Hematopoietic multipotent progenitor cell (in vitro differentiated cells): ENCODE results near the gene CALML3. TPM values are rescaled to one million over a fixed set of nuclear protein-coding genes. Genes with fewer than 3 reads are reported as not detected.

Source experiments
- DNase-seq, 3 donors: peaks; one replicate each; pipeline ENCODE4 v3.0.0-alpha.2; 2011 to 2015; ENCODE audit warnings: low read depth in 2 of 3, low spot score in 2 of 3
- total RNA-seq: library from RNA; depleted of rRNA; stranded (reverse); fragments of >200 nt; gene quantifications from one replicate; pipeline ENCODE4 v1.2.3, GENCODE V29; 2012

CALML3 gene
- total RNA-seq, 1 donor, result not detected

DNA sequence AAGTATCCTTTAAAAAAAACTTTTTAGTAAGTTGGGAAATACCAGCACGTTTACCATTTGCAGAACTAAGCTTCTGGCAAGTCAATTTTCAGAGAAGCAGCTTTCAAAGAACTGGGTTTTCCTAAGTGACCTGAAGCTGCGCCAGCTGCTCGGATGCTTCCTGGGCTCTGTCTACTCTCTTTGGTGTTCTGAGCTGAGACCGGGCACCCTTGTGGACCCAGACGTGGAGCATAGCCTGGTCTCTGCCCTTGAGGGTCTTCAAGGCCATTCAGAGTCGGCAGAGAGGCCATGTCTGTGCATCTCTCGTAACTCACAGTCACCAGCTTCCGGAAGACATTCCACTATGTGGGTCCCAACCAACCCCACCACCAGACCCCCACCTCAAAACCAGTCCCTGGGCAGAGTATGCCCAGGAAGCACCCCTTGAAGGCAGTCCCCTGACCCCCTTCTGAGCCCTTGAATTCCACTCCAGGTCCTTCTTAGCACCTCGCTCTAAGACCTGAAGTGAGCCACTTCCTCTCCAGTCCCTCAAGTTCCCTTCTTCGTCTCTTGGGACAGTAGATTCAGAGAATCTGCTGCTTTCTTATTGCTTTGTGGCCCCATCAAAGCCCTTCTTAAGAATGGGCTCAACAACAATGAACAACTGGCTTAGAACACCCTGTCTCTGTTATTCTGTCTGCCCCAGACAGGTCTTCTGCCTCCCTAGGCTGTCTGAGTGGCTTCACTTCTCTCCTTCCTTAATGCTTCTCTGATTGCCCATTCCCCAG, 33.9 kb upstream of the CALML3 start:
- DNase-seq, result no peak

DNA sequence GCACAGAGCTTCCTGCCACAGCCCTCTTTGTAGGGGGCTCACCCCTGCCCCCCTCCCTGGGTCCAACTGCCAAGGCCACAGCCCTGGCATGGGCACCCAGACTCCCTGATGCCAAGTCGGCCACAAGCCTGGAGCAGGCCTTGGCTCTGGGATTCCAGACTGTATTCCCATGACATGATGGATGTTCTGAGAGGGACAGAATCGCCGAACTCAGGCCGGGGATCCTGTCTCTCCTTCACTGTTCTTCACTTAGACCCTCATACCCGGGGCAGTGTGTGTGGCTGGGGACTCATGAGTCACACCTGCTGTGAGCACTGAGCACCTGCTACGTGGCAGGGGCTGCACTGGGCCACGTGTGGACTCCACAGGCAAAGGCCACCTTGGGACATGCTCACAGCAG, 33.3 kb upstream of the CALML3 start:
- no peak for DNase-seq

GRCh38 chr10:5492322-5492855, 32.4 kb upstream of the CALML3 start:
- no peak for DNase-seq

DNA sequence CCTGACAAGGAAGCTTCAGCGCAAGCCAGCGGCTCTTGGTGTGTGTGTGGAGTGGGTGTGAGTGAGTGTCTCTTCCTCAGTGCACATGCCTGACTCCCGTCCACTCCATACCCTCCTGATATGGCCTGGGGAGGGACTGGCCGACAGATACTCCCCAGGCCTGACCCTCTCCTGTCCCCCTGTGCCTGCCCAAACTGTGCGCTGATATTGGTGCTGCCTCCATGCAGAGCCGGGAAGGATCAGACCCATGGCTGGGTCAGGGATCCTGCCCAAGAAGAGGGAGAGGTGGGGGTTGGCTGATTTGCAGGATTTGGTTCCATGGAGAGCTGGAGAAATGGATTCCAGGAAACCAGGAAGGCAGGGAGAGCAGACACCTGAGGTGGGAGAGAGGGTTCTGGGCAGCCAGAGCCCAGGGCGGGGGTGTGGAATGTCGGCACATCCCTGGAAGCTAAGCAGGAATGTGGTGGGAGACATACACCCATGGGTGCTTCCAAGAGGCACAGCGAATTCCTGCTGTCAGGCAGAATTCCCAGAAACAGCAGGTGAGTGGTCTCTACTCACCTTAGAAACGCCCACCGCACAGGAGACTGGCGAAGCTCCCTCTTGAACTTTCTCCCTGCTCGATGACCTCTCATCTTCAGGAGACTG, 31.7 kb upstream of the CALML3 start:
- no peak for DNase-seq

DNA sequence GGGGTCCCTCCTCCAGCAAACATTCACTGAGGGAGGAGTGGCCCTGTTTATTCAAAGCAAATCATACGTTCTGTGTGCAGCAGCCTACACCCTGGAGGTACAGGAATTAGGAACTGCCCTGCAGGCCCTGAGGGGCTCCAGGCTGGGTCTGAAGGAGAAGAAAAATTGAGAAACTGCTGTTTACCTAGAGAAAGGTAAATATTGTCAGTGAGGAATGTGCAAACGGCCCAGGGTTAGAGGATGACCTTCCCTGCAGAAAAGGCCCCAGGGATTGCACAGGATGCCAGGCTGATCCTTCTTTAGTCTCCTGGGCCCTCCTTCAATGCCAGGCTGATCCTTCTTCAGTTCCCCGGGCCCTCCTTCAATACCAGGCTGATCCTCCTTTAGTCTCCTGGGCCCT, 31.1 kb upstream of the CALML3 start:
- DNase-seq, result no peak

DNA sequence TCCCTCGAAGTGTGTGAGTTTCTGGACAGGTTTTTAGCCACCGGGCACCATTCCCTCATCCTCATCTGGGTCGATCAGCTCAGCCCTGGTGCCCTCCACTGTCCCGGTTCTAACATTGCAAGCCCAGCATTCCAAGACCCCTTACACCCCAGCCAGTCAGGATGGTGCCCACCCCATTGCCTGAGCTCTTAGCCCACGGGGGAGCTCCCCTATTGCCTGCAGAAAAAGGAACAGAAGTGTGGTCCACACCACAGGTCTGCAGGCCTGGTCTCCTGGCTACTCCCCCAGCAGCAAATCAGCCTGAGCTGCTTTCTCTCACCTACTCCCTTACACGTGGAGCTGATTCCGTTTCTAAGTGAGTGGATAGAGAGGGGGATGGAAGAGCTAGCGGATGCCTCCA, 30.1 kb upstream of the CALML3 start:
- no peak for DNase-seq

- DNase-seq, result no peak
These were observed 28.2 kb upstream of the CALML3 start for GRCh38 chr10:5496261-5497250.

GRCh38 chr10:5497289-5497688, 27.5 kb upstream of the CALML3 start:
- DNase-seq, result no peak

DNA sequence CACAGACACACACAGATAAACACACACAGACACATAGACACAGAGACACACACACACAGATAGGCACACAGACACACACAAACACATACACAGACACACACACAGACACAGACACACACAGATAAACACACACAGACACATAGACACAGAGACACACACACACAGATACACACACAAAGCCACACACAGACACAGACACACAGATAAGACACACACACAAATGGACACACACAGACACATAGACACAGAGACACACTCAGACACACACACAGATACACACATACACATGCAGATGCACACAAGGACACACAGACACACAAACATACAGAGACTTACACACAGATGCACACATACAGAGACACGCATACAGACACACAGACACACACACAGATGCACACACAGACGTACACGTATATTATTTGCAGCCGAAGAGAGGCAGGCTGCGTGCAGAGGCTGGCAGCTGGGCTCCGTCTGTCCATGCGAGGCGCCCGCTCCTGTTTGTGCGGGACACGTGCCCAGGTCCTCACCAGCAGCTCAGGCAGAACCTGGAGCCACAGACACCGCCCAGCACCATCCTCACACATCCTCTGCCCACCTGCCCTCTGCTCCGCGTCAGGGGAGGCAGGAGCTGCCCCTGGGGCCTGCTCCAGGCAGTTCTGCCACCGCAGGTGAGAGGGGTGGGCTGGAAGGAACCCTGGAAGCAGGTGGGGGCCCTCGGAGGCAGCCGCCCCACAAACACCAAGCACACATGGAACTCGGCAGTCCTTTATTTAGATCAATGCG, 26.6 kb upstream of the CALML3 start:
- no peak for DNase-seq

GRCh38 chr10:5498791-5499492, 25.8 kb upstream of the CALML3 start:
- no peak for DNase-seq

GRCh38 chr10:5499493-5500140, 25.1 kb upstream of the CALML3 start, which contains the start of gene CALML5:
CALML5 (minus strand) TSS chr10:5499570; CDS start chr10:5499438, 132 bp downstream.
- no peak for DNase-seq

GRCh38 chr10:5500162-5500670, 24.5 kb upstream of the CALML3 start:
- no peak for DNase-seq

- no peak for DNase-seq
These were observed 23.9 kb upstream of the CALML3 start for GRCh38 chr10:5500910-5501309.

GRCh38 chr10:5502061-5502521, 22.7 kb upstream of the CALML3 start:
- DNase-seq, result no peak

DNA sequence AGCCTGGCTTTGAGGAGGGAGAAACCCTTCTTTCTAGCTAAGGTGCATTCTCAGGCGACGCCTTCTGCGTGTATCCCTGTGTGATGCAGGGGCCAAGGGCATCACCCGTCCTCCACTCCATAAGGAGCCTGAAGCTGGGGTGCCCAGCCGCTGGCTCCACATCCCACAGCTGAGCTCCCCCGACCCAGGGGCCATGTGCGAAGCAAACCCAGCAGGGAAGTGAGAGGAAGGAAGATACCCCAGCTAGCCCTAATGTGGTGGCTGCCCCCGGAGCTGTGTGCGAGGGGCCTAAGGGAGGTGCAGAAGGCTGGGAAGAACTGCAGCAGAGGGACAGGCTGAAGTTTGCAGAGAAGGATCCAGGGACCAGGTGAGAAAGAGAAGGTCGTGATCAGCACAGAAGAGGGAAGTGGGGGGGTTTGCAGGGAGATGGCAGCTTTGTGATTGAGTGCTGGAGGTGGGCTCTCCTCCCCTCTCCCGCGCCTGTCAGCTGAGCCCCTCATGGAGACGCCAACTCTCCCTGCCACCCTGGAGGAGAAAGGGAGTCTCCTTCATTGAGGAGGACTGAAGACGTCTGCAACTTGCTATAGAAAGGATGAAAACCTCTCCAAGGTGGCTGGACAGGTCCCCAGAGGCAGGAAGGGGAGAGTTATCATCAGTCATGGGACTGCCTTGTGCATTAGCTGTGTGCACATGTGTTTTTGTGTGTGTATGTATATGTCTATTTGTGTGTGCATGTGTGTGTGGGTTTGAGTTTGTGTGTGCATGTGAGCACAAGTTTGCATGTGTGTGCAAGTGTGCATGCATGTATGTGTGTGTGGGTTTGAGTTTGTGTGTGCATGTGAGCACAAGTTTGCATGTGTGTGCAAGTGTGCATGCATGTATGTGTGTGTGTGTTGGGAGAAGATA, 21.9 kb upstream of the CALML3 start:
- DNase-seq, result no peak

GRCh38 chr10:5503477-5503835, 21.3 kb upstream of the CALML3 start:
- DNase-seq, result no peak
